ENCODE measurements around the gene GALNT15. TPM values are rescaled to one million over a fixed set of nuclear protein-coding genes. Genes with fewer than 3 reads are reported as not detected.

Gene GALNT15
- total RNA-seq, 2 experiments from 2014 or later = not detected

DNA sequence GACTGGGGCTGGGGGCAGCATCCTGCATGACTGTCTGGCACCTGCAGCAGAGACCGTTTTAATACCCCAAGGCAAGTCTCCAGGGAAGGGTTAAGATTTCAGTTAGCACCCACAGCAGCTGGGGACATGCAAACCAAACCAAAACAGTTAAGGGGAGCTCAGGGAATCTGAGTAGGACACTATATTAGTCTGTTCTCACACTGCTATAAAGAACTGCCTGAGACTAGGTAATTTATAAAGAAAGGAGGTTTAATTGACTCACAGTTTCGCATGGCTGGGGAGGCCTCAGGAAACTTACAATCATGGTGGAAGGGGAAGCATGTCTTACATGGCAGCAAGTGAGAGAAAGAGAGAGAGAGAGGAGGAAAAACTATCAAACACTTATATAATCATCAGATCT is 25.3 kb downstream of the GALNT15 start:
- TF ChIP-seq, protein P1, sequence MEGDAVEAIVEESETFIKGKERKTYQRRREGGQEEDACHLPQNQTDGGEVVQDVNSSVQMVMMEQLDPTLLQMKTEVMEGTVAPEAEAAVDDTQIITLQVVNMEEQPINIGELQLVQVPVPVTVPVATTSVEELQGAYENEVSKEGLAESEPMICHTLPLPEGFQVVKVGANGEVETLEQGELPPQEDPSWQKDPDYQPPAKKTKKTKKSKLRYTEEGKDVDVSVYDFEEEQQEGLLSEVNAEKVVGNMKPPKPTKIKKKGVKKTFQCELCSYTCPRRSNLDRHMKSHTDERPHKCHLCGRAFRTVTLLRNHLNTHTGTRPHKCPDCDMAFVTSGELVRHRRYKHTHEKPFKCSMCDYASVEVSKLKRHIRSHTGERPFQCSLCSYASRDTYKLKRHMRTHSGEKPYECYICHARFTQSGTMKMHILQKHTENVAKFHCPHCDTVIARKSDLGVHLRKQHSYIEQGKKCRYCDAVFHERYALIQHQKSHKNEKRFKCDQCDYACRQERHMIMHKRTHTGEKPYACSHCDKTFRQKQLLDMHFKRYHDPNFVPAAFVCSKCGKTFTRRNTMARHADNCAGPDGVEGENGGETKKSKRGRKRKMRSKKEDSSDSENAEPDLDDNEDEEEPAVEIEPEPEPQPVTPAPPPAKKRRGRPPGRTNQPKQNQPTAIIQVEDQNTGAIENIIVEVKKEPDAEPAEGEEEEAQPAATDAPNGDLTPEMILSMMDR (IDR thresholded peaks at IDR 0.05) = no peak
- Mint-ChIP-seq H3K4me1 (ENCODE audit: low read depth) (no peaks in the 10 kb centered on the region), H3K9me3 (no peaks in the 10 kb centered on the region), H3K27me3 (peaks cover 6% of the 10 kb centered on the region), H3K36me3 (ENCODE audit: low read depth) (no peaks in the 10 kb centered on the region), H3K4me3 (no peak overlapping the region), H3K27ac (no peak overlapping the region)
- no peaks in the 10 kb centered on the region for H3K4me1 ChIP-seq (ENCODE audit: insufficient read depth, low read length)
- H3K27me3 ChIP-seq (ENCODE audit: control insufficient read depth in 1 of 2, insufficient read depth in 2 of 2, low read length in 2 of 2) = no peaks in the 10 kb centered on the region
- intact Hi-C loops (cut with DNase I, micrococcal nuclease) = no loop called here
- no peak overlapping the region for H3K27ac ChIP-seq (ENCODE audit: low read depth in 1 of 2, low read length in 2 of 2)
- no peak for DNase-seq
- no peaks in the 10 kb centered on the region for H3K36me3 ChIP-seq (ENCODE audit: insufficient read depth, low read length)
- ChIA-PET POLR2A (no interaction called here), CTCF (no interaction called here)
- no peak for ATAC-seq (ENCODE audit: poor library complexity)
- H3K9me3 ChIP-seq (ENCODE audit: control insufficient read depth in 1 of 2, insufficient read depth in 1 of 2, low read length in 2 of 2) = no peaks in the 10 kb centered on the region
- H3K4me3 ChIP-seq (ENCODE audit: low read length) = no peak overlapping the region

GRCh38 chr3:16200411-16200810 is 25.9 kb downstream of the GALNT15 start:
- POLR2A ChIA-PET = no interaction called here
- H3K27me3 ChIP-seq (ENCODE audit: control insufficient read depth in 1 of 2, insufficient read depth in 2 of 2, low read length in 2 of 2) = no peaks in the 10 kb centered on the region
- Mint-ChIP-seq H3K27ac (no peak overlapping the region), H3K4me1 (ENCODE audit: low read depth) (no peaks in the 10 kb centered on the region), H3K4me3 (no peak overlapping the region), H3K27me3 (peaks cover 8% of the 10 kb centered on the region), H3K9me3 (no peaks in the 10 kb centered on the region), H3K36me3 (ENCODE audit: low read depth) (no peaks in the 10 kb centered on the region)
- no peak for ATAC-seq (ENCODE audit: poor library complexity)
- intact Hi-C loops (cut with DNase I, micrococcal nuclease) = no loop called here
- no peak overlapping the region for H3K4me3 ChIP-seq (ENCODE audit: low read length)
- no peak for DNase-seq
- CTCF ChIA-PET = no interaction called here
- TF ChIP-seq, protein P1 (IDR thresholded peaks at IDR 0.05) = no peak
- no peaks in the 10 kb centered on the region for H3K9me3 ChIP-seq (ENCODE audit: control insufficient read depth in 1 of 2, insufficient read depth in 1 of 2, low read length in 2 of 2)
- no peak overlapping the region for H3K27ac ChIP-seq (ENCODE audit: low read depth in 1 of 2, low read length in 2 of 2)
- H3K36me3 ChIP-seq (ENCODE audit: insufficient read depth, low read length) = no peaks in the 10 kb centered on the region
- H3K4me1 ChIP-seq (ENCODE audit: insufficient read depth, low read length) = no peaks in the 10 kb centered on the region

DNA sequence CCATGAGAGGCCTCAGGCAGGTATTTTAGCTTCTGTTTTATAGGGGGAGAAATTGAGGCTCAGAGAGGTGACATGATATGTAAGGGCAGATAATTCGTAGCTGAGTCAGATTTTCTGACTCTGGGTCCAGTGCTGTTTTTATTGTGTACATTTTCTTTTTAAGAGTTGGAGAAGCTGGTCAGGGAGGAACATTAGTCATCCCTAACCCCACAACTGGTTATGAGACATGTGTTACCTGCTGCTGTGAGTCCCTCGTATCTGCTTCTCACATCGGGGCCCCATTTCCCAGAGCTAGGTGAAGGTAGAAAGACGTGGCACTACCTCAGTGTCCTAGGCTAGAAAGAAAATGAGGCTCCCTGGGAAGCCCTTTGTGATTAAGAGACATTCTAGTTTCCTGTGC is 28.6 kb downstream of the GALNT15 start:
- DNase-seq (no peak), ATAC-seq (ENCODE audit: poor library complexity) (no peak)
- intact Hi-C loops (cut with DNase I, micrococcal nuclease) = no loop called here
- Histone ChIP-seq H3K4me3 (ENCODE audit: low read length) (no peak overlapping the region), H3K4me1 (ENCODE audit: insufficient read depth, low read length) (no peaks in the 10 kb centered on the region), H3K27ac (ENCODE audit: low read depth in 1 of 2, low read length in 2 of 2) (no peak overlapping the region), H3K36me3 (ENCODE audit: insufficient read depth, low read length) (no peaks in the 10 kb centered on the region), H3K27me3 (ENCODE audit: control insufficient read depth in 1 of 2, insufficient read depth in 2 of 2, low read length in 2 of 2) (no peaks in the 10 kb centered on the region), H3K9me3 (ENCODE audit: control insufficient read depth in 1 of 2, insufficient read depth in 1 of 2, low read length in 2 of 2) (no peaks in the 10 kb centered on the region)
- no peaks in the 10 kb centered on the region for H3K9me3 Mint-ChIP-seq
- no peak overlapping the region for H3K4me3 Mint-ChIP-seq
- H3K36me3 Mint-ChIP-seq (ENCODE audit: low read depth) = no peaks in the 10 kb centered on the region
- POLR2A ChIA-PET = no interaction called here
- H3K4me1 Mint-ChIP-seq (ENCODE audit: low read depth) = no peaks in the 10 kb centered on the region
- CTCF ChIA-PET = no interaction called here
- peaks cover 11% of the 10 kb centered on the region for H3K27me3 Mint-ChIP-seq
- H3K27ac Mint-ChIP-seq = no peak overlapping the region
- TF ChIP-seq, protein P1 (IDR thresholded peaks at IDR 0.05) = no peak
